22Rv1 (cell line): ENCODE measurements around the gene ZNF786.
"Not testable (repeated sequence)": the region's sequence is repeated elsewhere in the genome, so short reads cannot be mapped to it uniquely, and the experiment has no call there.

Experiments
- H3K27ac ChIP-seq: fragments of 450-650 bp; 2 replicates; pipeline ENCODE4 v1.5.1; 2017
- ZFX ChIP-seq: fragments of 450-650 bp; IDR thresholded peaks from 2 replicates; pipeline ENCODE4 v1.6.1; 2017; ENCODE audit warnings: antibody characterized with exemption, borderline replicate concordance
- TF ChIP-seq, protein P1 (sequence below): fragments of 450-650 bp; IDR thresholded peaks from 2 replicates; pipeline ENCODE4 v1.5.1; 2017; ENCODE audit warnings: mild to moderate bottlenecking

Gene ZNF786

DNA sequence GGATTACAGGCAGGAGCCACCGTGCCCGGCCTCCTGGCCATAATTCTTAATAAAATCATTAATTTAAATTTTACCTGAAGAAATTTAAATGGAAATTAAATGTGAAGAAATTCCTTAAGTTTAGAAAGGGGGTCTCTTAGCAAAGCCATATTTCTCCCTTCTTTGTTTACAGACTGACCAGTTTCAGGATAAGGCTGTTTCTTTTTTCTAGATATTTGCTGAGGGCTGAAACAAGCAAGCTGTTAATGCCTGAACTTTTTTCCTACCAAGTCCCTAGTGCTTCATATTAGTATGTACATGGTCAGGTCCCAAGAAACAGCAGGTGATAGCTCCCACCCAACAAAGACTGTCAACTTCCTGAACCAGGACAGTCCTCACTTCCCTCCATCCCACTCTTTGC is 44.1 kb downstream of the ZNF786 start:
- TF ChIP-seq ZFX = no peak
- TF ChIP-seq, protein P1, sequence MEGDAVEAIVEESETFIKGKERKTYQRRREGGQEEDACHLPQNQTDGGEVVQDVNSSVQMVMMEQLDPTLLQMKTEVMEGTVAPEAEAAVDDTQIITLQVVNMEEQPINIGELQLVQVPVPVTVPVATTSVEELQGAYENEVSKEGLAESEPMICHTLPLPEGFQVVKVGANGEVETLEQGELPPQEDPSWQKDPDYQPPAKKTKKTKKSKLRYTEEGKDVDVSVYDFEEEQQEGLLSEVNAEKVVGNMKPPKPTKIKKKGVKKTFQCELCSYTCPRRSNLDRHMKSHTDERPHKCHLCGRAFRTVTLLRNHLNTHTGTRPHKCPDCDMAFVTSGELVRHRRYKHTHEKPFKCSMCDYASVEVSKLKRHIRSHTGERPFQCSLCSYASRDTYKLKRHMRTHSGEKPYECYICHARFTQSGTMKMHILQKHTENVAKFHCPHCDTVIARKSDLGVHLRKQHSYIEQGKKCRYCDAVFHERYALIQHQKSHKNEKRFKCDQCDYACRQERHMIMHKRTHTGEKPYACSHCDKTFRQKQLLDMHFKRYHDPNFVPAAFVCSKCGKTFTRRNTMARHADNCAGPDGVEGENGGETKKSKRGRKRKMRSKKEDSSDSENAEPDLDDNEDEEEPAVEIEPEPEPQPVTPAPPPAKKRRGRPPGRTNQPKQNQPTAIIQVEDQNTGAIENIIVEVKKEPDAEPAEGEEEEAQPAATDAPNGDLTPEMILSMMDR = no peak
- H3K27ac ChIP-seq = no peak overlapping the region

DNA sequence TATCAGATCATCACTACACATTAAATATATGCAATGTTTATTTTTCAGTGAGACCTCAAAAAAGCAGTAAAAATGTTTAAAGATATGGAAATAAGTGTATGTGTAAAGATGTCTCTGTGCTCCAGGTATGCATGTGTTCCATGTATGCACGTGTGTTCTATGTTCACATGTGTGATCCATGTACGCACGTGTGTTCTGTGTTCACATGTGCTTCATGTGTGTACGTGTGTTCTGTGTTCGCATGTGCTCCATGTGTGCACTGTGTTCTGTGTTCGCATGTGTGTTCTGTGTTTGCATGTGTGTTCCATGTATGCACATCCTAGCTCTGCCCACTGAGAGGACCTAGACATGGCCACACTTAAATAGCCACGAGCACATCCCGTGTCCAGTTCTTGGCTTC is 46.6 kb downstream of the ZNF786 start:
- TF ChIP-seq ZFX = no peak
- no peak overlapping the region for H3K27ac ChIP-seq

DNA sequence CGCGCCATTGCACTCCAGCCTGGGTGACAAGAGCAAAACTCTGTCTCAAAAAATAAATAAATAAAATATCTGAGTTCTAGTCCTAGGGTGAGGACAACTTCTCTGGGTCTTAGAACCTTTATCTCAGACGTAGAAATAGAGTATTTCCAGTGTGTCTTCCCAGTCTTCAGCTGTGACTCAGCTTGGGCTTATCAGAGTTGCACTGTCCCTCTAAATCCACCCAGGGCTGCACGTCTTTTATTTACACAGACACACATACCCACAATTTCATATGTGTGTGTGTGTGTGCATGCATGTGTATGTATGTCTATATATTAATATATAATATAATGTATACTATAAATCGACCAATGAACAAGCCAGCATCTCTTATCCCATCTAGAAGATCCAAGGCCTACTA is 49.2 kb downstream of the ZNF786 start:
- TF ChIP-seq ZFX = no peak
- TF ChIP-seq, protein P1 = no peak
- H3K27ac ChIP-seq = no peak overlapping the region

DNA sequence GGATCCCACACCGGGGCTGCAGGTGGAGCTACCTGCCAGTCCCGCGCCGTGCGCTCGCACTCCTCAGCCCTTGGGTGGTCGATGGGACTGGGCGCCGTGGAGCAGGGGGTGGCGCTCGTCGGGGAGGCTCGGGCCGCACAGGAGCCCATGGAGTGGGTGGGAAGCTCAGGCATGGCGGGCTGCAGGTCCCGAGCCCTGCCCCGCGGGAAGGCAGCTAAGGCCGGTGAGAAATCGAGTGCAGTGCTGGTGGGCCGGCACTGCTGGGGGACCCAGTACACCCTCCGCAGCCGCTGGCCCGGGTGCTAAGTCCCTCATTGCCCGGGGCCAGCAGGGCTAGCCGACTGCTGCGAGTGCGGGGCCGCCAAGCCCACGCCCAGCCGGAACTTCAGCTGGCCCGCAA is 51.9 kb downstream of the ZNF786 start:
- H3K27ac ChIP-seq = not testable (repeated sequence)

DNA sequence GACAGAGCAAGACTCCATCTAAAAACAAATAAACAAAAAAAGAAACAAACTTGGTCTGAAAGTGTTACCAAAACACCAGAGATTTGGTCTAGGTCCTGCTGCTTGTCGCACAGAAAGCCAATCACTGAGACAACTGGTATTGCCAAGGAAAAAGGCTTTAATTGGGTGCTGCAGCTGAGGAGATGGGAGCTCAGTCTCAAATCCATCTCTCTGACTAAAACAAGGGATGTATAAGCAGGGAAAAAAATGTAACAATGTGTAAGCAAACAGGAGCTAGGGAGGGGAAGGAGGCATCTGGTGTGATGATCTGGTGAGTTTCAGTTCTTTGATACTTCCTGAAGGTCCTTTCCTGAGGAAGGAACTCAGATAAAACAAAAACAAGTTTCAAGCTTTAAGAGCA is 53.8 kb downstream of the ZNF786 start:
- no peak for TF ChIP-seq ZFX
- TF ChIP-seq, protein P1 = no peak
- H3K27ac ChIP-seq = no peak overlapping the region

DNA sequence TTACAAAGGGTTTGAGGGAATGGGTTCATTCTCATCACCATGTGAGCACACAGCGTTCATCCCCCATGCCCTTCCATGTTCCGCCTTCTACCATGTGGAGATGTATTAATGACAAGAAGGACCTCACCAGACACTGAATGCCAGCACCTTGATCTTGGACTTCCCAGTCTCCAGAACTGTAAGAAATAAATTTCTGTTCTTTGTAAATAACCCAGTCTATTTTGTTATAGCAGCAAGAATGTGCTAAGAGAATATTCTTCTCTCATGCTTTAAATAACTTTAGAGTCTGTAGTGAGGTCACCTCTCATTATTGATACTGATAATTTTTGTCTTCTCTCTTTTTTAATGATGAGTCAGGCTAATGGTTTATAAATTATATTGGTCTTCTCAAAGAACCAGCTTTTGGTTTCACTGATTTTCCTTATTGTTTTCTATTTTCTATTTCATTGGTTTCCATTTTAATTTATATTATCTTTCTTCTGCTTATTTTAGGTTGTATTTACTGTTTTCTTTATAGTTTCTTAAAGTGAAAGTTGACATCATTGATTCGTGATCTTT is 59.1 kb downstream of the ZNF786 start:
- no peak overlapping the region for H3K27ac ChIP-seq
- TF ChIP-seq, protein P1 = no peak
- no peak for TF ChIP-seq ZFX

DNA sequence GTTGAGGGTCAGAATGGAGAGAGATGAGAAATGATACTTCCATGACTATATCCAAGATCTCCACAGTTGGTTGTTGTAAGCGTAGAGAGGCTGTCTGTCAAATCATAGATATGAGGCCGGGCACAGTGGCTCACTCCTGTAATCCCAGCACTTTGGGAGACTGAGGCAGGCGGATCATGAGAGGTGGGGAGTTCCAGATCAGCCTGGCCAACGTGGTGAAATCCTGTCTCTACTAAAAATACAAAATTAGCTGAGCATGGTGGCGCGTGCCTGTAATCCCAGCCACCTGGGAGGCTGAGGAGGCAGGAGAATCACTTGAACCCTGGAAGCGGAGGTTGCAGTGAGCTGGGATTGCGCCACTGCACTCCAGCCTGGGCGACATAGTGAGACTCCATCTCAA is 60.1 kb downstream of the ZNF786 start:
- not testable (repeated sequence) for H3K27ac ChIP-seq

DNA sequence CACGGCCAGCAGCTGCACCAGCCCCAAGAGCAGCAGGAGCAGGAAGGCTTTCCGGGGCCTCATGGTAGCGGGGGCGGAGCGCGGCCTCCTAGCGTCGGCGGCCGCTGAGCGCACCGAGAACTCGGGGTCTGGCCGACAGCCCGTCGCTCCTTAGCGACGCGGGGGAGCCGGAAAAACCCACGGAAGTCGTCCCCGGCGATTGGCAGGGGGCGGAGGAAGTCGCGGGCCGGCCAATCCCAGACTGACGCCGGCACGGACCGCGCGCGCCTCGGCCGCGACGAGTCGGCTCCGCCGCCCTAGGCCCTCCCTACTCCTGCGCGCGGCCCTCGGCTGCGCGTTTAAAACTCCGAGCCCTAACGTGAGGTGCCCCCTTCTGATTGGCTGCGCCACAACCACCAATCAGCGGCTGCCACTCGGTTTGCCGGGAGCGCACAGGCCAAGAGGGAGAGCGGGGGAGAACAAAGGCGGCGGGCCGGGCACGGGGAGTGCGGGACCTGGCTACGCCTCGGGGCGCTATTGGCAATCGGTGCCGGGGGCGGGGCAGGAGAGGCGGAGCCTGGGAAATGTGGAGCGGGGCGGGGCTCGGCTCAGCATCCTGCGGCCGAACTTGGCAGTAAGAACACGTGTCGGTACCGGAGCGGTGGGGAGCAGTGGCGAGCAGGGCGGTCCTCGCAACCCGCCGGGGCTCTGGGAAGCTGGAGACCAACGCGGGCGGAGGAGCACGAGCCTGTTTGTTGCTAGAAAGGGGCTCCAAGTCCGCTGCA is 62.0 kb downstream of the ZNF786 start, which contains the start of gene PDIA4:
Gene PDIA4 (minus strand): TSS at position 160 of the 764 bp plus-strand sequence. CDS start 97 bp downstream, at position 63.
- no peak for TF ChIP-seq ZFX
- TF ChIP-seq, protein P1 = peak; percentile 29; the same call in 1 of the 2 replicates
- peak within 1 kb of the TSS; percentile 94 for H3K27ac ChIP-seq
